BJ (cell line): ENCODE data around the gene PCSK7. TPM values are rescaled to one million over a fixed set of nuclear protein-coding genes. Genes with fewer than 3 reads are reported as not detected.
A peak's percentile ranks its signal among the peaks of the same experiment; 100 is the strongest.
"Not testable (repeated sequence)": the region's sequence is repeated elsewhere in the genome, so short reads cannot be mapped to it uniquely, and the experiment has no call there.

ENCODE experiments used
- CTCF ChIA-PET: fragments of 350-600 bp; formaldehyde crosslinking; extraction: SDS; loops from one replicate; lab custom pipeline; 2021; ENCODE audit warnings: antibody characterized with exemption, inconsistent platforms; lab: Yijun Ruan, JAX
- POLR2A ChIA-PET: fragments of 300-600 bp; sonication (Branson Sonifier 250); formaldehyde crosslinking; extraction: SDS; loops from one replicate; lab custom pipeline; 2021; ENCODE audit warnings: antibody characterized with exemption; lab: Charles Lee
- DNase-seq: peaks from one replicate; pipeline ENCODE4 v3.0.0-alpha.2; 2011; ENCODE audit warnings: low read depth
- H3K27me3 ChIP-seq: 2 replicates; pipeline ENCODE4 v1.6.0; 2011; ENCODE audit warnings: low read length; ENCODE audit not compliant: control insufficient read depth, insufficient read depth
- H3K36me3 ChIP-seq: 2 replicates; pipeline ENCODE4 v1.5.1; 2011; ENCODE audit warnings: low read length; ENCODE audit not compliant: control insufficient read depth, insufficient read depth
- H3K4me3 ChIP-seq: 2 replicates; pipeline ENCODE4 v1.5.1; 2011; ENCODE audit warnings: low read depth, mild to moderate bottlenecking, control low read depth, low read length
- polyA plus RNA-seq: library from polyadenylated mRNA; depleted of rRNA; stranded (reverse); fragments of >200 nt; gene quantifications from 2 replicates; pipeline ENCODE4 v1.2.3, GENCODE V29; 2011
- TF ChIP-seq, protein P1 (sequence below): IDR thresholded peaks from 2 replicates; pipeline ENCODE4 v1.5.1; 2011; ENCODE audit warnings: low read depth, mild to moderate bottlenecking, control low read depth, inconsistent platforms, low read length, moderate library complexity; ENCODE audit not compliant: insufficient read depth

PCSK7 gene
- polyA plus RNA-seq, 1 experiment, result 32.8 TPM

GRCh38 chr11:117206859-117207258 is 25.0 kb downstream of the PCSK7 start:
- H3K36me3 ChIP-seq, result peaks cover 27% of the 10 kb centered on the region
- DNase-seq, CTCF ChIA-PET, H3K4me3 ChIP-seq, H3K27me3 ChIP-seq, POLR2A ChIA-PET: not testable (repeated sequence)

DNA sequence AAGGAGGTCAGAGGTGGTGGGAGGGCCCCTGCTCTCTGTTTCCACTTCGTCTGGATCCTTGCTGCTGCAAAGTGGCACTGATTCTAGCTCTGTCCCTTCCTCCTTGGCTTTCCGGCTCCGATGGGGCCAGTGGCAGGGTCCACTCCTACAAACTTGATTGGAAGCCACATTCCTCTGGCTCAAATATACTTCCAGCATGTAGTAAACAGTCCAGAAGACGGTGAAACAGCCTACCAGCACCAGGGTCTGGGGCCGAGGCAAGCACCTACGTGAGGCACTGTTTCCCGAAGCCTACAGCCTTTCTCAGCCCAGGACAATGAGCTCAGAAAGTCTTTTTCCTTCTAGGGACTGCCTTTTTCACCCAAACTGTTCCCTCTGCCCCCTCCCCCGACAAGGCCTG is 25.8 kb downstream of the PCSK7 start:
- POLR2A ChIA-PET, DNase-seq, H3K27me3 ChIP-seq, H3K4me3 ChIP-seq: not testable (repeated sequence)
- H3K36me3 ChIP-seq, result peaks cover 27% of the 10 kb centered on the region
- CTCF ChIA-PET, result interaction anchor here (0.6 to 1.5 kb wide), 3 partner anchors 13 to 345 kb away, joined by 3 to 6 read pairs (median 4); no protein-coding TSS in a partner anchor

GRCh38 chr11:117205211-117205818 is 26.6 kb downstream of the PCSK7 start:
- TF ChIP-seq, protein P1, sequence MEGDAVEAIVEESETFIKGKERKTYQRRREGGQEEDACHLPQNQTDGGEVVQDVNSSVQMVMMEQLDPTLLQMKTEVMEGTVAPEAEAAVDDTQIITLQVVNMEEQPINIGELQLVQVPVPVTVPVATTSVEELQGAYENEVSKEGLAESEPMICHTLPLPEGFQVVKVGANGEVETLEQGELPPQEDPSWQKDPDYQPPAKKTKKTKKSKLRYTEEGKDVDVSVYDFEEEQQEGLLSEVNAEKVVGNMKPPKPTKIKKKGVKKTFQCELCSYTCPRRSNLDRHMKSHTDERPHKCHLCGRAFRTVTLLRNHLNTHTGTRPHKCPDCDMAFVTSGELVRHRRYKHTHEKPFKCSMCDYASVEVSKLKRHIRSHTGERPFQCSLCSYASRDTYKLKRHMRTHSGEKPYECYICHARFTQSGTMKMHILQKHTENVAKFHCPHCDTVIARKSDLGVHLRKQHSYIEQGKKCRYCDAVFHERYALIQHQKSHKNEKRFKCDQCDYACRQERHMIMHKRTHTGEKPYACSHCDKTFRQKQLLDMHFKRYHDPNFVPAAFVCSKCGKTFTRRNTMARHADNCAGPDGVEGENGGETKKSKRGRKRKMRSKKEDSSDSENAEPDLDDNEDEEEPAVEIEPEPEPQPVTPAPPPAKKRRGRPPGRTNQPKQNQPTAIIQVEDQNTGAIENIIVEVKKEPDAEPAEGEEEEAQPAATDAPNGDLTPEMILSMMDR, result no peak
- ChIA-PET POLR2A (no interaction called here), CTCF (interaction anchor here (0.6 to 1.5 kb wide), 5 partner anchors 11 to 344 kb away, joined by 3 to 6 read pairs (median 3); no protein-coding TSS in a partner anchor)
- H3K27me3 ChIP-seq, result no peaks in the 10 kb centered on the region
- no peak for DNase-seq
- H3K36me3 ChIP-seq, result peaks cover 29% of the 10 kb centered on the region
- H3K4me3 ChIP-seq, result no peak overlapping the region

DNA sequence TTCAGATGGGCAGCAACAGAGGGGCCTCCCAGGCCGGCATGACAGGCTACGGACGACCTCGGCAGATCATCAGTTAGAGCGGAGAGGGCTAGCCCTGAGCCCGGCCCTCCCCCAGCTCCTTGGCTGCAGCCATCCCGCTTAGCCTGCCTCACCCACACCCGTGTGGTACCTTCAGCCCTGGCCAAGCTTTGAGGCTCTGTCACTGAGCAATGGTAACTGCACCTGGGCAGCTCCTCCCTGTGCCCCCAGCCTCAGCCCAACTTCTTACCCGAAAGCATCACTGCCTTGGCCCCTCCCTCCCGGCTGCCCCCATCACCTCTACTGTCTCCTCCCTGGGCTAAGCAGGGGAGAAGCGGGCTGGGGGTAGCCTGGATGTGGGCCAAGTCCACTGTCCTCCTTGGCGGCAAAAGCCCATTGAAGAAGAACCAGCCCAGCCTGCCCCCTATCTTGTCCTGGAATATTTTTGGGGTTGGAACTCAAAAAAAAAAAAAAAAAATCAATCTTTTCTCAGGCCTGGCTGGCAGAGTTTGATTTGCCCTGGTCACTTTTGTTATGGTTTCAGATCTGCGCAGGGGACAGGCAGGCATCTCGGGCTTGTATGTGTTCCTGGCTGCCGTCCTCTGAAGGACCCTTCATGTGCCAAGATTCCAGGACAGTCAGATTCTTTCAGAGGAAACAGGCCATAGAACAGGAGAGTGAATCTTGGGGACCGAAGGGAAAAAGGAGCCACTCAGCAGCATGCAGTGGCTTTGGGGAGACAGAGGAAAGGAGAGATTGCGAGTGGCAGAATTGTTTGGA is 27.4 kb downstream of the PCSK7 start:
- CTCF ChIA-PET, result interaction anchor here (0.6 to 1.5 kb wide), 5 partner anchors 12 to 18 kb away, joined by 3 to 6 read pairs (median 3); no protein-coding TSS in a partner anchor
- no peak for DNase-seq
- POLR2A ChIA-PET, result no interaction called here
- peaks cover 29% of the 10 kb centered on the region for H3K36me3 ChIP-seq
- H3K27me3 ChIP-seq, result no peaks in the 10 kb centered on the region
- TF ChIP-seq, protein P1, result no peak
- no peak overlapping the region for H3K4me3 ChIP-seq

DNA sequence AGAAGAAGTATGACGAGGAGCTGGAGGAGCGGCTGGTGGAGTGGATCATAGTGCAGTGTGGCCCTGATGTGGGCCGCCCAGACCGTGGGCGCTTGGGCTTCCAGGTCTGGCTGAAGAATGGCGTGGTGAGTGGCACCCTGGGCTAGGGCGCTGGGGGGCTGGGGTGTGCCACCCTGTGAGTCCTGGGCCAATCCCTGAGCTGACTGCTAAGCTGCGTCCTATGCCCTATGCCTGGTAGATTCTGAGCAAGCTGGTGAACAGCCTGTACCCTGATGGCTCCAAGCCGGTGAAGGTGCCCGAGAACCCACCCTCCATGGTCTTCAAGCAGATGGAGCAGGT is 28.8 kb downstream of the PCSK7 start:
- DNase-seq, result no peak
- Histone ChIP-seq H3K27me3 (no peaks in the 10 kb centered on the region), H3K36me3 (peaks cover 29% of the 10 kb centered on the region), H3K4me3 (no peak overlapping the region)
- TF ChIP-seq, protein P1, result no peak
- ChIA-PET POLR2A (no interaction called here), CTCF (interaction anchor here (0.8 kb wide), 1 partner anchor 36 kb away, joined by 5 read pairs; no protein-coding TSS in a partner anchor)

- no peaks in the 10 kb centered on the region for H3K27me3 ChIP-seq
- ChIA-PET POLR2A (no interaction called here), CTCF (interaction anchor here (0.8 to 1.7 kb wide), 3 partner anchors 19 to 37 kb away, joined by 4 to 5 read pairs (median 5); no protein-coding TSS in a partner anchor)
- TF ChIP-seq, protein P1, result no peak
- H3K4me3 ChIP-seq, result peak overlapping the region; percentile 63; the same call in 1 of the 2 replicates
- peaks cover 29% of the 10 kb centered on the region for H3K36me3 ChIP-seq
- DNase-seq, result no peak
These were observed 29.3 kb downstream of the PCSK7 start for GRCh38 chr11:117202386-117203068.
